Peyer's patch (tissue), 4 donors: ENCODE results near the gene SLC9A1.

ENCODE experiments used
- CTCF ChIP-seq, 6 experiments: fragments of 450-650 bp in 4 of 6; fragments of 200-600 bp in 2 of 6; sonication (generic) in 1 of 6; IDR thresholded peaks; one replicate each; pipeline ENCODE4 v1.5.1; 2017 to 2019; ENCODE audit warnings: antibody characterized with exemption in 6 of 6, mild to moderate bottlenecking in 3 of 6, moderate library complexity in 1 of 6
- POLR2A ChIP-seq, 2 donors: fragments of 450-650 bp; IDR thresholded peaks; one replicate each; pipeline ENCODE4 v1.5.1; 2017; ENCODE audit warnings: antibody characterized with exemption in 2 of 2, mild to moderate bottlenecking in 2 of 2, moderate library complexity in 2 of 2

DNA sequence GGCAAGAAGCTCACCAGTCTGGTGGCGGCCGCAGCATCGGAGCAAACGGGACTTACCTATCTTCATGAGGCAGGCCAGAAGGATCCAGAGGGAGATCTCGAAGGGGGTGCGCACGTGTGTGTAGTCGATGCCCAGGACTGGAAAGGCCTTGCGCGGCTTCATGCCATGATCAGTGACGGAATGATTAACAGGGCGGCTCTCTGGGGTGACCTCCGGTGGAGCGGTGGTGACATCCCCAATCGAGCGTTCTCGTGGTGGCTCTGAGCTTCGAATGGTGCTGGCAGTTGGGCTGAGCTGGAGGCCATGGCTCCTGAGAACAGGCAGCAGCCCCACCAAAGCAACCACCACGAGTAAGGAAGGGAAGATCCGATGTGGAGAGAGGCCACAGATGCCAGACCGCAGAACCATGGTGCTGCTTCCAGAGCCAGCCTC lies 982 bp downstream of the SLC9A1 start:
- no peak for TF ChIP-seq CTCF (IDR thresholded peaks at IDR 0.05)
- no peak for TF ChIP-seq POLR2A (IDR thresholded peaks at IDR 0.05)
